ENCODE measurements around the gene IKBKG.
A peak's percentile ranks its signal among the peaks of the same experiment; 100 is the strongest.
"Not testable (repeated sequence)": the region's sequence is repeated elsewhere in the genome, so short reads cannot be mapped to it uniquely, and the experiment has no call there.

Gene IKBKG

DNA sequence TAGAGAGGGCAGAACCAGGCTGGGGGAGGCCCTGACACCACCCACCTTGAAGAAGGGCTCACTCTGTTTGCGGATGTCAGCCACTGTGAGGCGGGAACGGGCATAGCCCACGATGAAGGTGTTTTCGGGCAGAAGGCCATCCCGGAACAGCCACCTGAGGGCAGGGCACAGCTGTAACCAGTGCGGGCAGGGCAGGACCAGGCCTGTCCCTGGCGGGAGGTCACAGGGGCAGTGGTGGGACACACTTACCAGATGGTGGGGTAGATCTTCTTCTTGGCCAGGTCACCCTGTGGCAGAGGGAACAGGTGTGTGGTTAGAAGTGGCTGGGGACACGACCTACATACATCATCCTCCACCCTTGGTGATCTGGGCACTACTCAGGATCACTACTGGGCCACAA lies 11.5 kb upstream of the IKBKG start:
- TF ChIP-seq POLR2A (IDR thresholded peaks at IDR 0.05; ENCODE audit: low read depth, low read length) = no peak
- DNase-seq (ENCODE audit: insufficient read length, low spot score) (no peak), FAIRE-seq (no peak)

DNA sequence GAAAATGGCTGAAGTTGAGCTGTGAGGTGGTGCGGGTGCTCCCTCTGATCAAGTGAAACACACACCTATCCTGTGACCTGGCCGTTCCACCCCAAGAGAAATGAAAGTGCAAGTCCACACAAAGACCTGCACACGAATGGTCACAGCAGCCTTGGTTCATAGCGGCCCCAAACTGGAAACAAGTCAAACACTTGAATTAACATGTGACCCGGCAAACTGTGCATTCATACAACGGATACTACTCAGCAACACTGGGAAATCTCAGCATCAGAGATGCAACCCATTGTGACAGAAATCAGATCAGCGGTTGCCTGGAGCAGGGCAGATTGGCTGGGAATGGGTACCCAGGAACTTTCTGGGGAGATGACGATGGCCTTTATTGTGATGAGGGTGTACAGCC lies 8.3 kb upstream of the IKBKG start:
- TF ChIP-seq POLR2A (IDR thresholded peaks at IDR 0.05; ENCODE audit: low read depth, low read length) = no peak
- DNase-seq (ENCODE audit: insufficient read length, low spot score) (no peak), FAIRE-seq (no peak)

DNA sequence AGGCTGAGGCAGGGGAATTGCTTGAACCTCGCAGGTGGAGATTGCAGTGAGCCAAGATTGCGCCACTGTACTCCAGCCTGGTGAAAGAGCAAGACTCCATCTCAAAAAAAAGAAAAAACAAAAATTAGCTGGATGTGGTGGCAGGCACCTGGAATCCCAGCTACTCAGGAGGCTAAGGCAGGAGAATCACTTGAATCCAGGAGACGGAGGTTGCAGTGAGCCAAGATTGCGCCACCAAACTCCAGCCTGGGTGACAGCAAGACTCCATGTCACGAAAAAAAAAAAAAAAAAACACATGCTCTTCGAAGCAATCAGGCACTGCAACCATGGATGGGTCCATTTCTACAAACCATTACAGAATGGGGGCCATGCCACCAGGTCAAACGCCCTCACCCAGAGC lies 7.1 kb upstream of the IKBKG start:
- DNase-seq (ENCODE audit: insufficient read length, low spot score); FAIRE-seq: not testable (repeated sequence)

DNA sequence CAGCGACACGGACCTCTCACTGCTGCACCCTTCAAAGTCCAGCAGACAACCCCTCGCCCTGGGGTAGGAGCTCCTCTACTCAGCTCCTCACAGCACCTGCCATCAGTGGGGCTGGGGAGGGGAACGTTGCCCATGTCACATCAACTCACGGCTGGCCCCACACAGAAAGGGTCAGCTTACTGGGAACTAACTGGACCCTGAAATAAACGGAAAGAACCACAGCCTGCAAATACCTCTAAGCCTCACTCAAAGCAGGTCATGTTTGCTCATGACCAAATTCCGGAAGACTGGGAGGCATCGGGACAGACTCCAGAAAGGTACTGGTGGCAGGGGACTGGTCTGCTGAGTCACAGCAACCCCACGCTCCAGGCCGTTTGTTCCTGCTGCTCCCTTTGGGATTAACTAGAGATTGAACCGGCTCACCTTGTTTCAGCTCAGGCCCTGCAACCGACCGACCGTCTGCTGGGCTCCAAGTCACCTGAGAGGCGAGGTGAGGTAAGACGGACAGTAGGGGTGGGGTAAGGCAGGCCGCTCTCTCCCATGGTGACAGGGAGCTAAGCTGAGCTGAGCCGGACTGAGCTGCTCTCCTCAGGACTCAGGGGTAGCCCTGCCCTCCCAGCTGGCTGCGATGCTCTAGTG lies 6.4 kb upstream of the IKBKG start:
- no peak for DNase-seq (ENCODE audit: insufficient read length, low spot score)
- no peak for TF ChIP-seq POLR2A (IDR thresholded peaks at IDR 0.05; ENCODE audit: low read depth, low read length)
- no peak for FAIRE-seq

DNA sequence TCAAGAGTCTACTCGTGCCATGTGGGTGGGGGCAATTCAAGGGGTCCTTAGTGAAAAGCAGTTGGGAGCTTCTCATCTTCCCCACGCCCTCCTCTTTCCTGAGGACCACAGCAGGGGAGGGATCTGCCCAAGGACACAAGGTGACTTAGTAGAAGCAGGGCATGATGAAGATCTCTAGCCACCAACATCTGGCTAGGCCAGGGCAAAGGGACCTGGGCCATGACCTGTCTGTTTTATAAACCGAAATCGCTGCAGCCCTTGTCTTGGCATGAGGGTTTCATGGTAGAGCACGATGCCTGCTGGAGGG lies 5.9 kb upstream of the IKBKG start:
- FAIRE-seq = no peak
- no peak for DNase-seq (ENCODE audit: insufficient read length, low spot score)
- TF ChIP-seq POLR2A (IDR thresholded peaks at IDR 0.05; ENCODE audit: low read depth, low read length) = no peak

DNA sequence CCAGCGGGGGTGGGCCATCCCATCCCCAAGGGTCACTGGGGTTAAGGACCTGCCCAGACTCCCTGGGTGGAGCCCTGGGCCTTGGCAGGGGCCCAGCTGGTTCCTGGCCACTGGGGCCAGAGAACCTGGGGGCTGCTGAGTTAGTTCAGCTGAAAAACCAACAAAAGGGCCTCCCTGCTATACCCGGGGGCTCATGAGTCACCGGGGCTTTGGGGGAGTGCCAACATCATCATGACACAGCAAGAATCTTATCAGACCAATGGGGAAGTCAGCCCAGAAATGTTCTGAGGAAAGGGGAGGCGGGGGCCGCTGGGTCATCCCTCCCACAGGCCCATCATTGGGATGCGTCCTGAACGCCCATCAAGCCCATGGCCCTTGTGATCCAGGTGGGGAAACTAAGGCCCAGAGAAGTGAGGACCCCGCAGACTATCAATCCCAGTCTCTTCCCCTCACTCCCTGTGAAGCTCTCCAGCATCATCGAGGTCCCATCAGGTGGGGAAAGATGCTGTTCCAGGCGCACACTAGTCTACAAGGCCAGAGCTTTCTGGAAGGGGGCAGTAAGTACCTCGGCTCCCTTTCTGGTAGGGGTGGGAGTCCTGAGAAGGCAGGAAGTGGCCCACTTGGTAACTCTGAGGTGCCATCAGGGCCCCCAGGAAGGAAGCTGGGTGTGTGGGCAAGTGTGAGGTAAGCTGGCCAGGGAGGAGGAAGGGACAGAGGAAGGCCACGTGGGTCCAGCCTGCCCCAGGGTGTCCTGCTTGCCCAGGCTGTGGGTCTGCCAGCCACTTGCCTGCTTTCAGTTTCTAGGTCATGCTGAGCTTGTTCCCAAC lies 5.3 kb upstream of the IKBKG start:
- no peak for TF ChIP-seq POLR2A (IDR thresholded peaks at IDR 0.05; ENCODE audit: low read depth, low read length)
- DNase-seq (ENCODE audit: insufficient read length, low spot score) (peak; percentile 80), FAIRE-seq (no peak)

DNA sequence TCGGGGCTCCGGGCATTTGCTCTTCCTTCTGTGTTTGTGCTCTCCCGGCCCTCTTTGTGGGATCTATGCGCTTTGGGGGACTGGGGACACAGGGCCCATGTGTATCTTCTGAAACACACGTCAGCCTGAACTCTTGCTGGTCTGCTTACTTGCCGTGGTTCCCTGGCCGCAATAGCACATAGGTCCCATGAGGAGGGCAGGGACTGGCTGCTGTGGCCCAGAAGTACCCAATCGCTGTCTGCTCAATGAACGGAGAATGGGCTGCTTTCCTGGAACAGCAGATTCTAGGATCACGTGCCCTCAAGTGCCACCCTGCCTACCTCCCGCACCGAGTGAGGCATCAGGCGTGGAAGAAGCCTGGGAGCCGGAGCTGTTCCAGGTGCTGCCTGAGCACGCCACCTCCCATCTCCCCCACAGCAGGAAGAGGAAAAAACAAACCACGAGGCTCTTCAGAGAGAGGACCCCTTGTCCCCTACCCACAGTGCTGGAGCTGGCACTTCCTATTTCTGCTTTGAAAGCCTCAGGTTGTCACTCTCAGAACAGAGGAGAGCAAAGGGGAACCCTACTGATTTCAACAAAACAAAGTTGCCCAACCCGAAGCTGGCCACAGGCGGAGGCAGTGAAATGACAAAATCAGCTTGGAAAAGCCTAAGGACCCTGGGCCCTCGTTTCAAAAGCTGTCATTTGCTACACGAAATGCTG lies 4.5 kb upstream of the IKBKG start:
- no peak for TF ChIP-seq POLR2A (IDR thresholded peaks at IDR 0.05; ENCODE audit: low read depth, low read length)
- FAIRE-seq (no peak), DNase-seq (ENCODE audit: insufficient read length, low spot score) (no peak)

DNA sequence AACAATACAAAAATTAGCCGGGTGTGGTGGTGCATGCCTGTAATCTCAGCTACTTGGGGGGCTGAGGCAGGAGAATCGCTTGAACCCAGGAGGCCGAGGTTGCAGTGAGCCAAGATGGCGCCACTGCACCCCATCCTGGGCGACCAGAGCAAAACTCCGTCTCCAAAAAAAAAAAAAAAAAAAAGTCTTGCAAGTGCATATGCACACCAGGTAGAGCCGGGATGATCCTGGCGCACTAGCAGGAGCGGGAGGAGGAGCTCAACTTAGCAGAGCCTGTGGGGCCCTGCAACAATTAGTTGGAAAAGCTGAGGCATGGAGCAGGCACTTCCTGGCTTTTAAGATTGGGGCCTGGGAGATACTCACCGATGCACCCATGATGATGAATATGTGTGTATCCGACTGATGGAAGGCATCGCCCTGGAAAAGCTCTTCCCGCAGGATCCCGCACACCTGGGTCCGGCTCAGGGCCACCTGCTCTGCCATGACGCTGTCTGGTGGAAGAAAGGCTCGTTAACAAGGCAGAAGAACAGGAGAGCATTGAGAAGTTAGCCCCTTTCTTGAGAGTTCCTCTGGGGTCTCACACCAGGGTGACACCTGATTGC lies 1.6 kb upstream of the IKBKG start:
- FAIRE-seq = no peak
- TF ChIP-seq POLR2A (IDR thresholded peaks at IDR 0.05; ENCODE audit: low read depth, low read length) = no peak

DNA sequence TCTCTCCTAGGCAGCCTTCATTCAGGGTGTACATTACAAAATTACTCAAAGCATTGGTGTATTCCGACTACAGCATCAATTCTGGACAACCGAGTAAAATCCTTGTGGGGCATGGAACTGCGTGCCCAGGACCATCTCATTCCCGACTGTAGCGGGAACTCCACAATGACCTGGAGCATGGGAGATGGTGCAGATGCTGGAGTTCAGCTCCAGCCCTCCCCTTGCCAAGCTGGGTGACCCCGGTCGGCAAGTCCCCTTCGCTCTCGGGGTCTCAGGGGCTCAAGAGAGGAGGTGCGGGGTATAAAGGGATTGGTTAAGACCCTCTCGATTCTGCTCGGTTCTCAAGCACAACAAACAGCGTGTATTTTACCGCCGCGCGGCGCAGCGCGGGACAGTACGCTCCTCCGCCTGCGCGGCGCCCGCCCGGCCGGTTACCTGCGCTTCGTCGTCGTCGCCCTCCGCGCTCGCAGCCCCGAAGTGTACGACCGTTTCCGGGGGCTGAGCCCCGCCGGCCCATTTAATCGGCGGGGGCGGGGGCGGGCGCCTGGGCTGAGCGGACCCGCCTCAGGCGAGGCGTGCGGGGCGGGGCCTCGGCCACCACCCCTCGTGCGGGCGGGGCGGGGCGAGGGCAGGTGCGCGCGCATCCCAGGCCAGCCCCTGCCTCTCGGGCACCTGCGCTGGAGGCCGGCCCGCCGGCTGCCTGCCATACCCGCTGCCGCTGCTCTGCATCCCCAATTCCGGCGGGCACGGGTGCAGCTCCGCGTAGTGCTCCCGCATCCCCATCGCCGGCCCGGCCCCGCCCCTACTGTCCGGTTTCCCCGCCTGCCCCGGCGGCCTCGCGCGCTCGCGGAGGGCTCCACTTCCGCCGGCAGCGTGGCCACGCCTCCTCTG lies 821 bp upstream of the IKBKG start, which contains the start of gene G6PD:
Gene G6PD, minus strand, starts transcription at position 493 of the 891 bp plus-strand sequence. CDS start 691 bp downstream, outside the sequence.
- peak; percentile 46; the same call in 1 of the 2 replicates for TF ChIP-seq POLR2A (IDR thresholded peaks at IDR 0.05; ENCODE audit: low read depth, low read length)
- FAIRE-seq = no peak
- DNase-seq (ENCODE audit: insufficient read length, low spot score) = peak; percentile 68

More for the DNA sequence above, 1.6 kb upstream of the IKBKG start:
- DNase-seq (ENCODE audit: insufficient read length, low spot score) = no peak

DNA sequence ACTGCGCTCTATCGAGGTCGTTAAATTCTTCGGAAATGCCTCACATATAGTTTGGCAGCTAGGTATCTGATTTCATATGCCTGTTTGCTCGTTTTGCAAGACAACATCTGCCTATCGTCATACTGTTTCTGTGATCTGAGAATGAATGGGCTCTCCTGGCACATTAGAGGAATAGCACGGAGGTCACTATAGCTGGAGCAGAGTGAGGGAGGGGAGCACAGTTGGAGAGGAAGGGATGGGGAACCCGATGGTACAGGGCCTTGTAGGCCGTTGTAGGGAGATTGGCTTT lies 552 bp downstream of the IKBKG start:
- FAIRE-seq (no peak), DNase-seq (ENCODE audit: insufficient read length, low spot score) (no peak)
- no peak for TF ChIP-seq POLR2A (IDR thresholded peaks at IDR 0.05; ENCODE audit: low read depth, low read length)

DNA sequence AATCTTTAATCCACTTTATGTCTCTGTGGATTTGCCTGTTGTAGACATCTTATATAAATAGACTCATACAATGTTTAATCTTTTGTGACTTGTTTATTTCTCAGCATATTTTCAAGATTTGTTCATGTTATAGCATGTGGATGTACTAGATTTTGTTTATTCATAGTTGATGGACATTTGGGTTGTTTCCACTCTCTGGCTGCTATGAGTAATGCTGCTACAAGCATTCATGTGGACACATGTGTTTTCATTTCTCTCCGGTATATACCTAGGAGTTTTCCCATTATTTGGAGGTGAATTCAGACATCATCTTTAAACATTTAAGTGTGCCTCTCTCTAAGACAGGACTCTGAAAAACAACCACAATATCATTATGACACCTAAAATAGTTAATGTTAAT lies 2.3 kb downstream of the IKBKG start:
- no peak for DNase-seq (ENCODE audit: insufficient read length, low spot score)
- no peak for FAIRE-seq
- TF ChIP-seq POLR2A (IDR thresholded peaks at IDR 0.05; ENCODE audit: low read depth, low read length) = no peak

DNA sequence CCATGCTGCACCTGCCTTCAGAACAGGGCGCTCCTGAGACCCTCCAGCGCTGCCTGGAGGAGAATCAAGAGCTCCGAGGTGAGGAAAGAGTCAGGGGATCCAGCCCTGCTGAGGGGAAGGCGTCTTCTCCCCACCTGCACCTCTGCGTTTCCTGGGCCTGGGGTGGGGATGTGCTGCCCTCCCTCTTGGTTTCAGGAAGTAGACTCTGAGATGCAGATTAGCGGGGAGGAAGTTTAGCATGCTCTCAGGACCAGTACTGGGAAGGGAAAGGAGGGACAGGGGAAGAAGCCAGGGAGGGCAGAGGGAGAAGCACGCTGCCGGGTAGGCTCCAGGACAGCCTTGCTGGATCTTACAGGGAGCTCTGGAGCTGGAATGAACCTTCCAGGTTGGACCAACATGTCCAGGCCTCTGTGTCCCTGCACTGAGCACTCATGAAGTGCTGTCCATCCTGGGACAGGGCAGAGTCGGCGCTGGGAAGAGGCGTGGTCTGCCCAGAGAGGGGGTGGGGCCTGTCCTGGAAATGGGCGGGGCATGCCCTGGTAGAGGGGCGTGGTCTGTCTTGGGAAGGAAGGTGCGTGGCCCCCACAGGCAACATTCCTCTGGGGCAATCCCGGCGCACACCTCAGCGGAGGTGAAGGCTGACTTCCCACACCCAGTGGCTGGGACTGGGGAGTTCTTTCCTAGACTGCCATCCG lies 4.8 kb downstream of the IKBKG start:
- not testable (repeated sequence) for FAIRE-seq

DNA sequence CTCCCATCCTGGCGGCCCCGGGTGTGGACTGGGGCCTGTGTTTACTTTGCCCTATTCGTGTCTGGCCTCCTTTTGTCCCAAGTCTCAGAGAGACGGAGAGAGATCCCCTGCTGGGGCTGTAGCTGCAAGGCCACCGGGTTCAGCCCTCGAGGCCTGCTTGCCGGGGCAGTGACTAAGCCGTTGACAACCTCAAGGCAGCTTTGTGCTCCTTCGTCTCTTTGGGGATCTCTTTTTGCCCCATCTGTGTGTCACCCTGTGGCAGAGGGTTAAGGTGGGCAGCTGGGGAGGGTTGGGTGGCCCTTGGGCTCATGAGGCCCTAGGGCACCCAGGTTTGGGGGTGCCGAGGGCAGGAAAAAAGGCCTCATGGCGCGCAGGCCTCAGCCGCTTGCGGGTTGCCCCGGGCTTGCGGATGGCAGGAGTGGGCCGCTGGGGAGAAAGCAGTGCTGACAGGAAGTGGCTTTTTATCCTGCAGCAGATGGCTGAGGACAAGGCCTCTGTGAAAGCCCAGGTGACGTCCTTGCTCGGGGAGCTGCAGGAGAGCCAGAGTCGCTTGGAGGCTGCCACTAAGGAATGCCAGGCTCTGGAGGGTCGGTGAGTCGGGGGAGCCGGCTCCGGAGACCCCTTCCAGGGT lies 10.8 kb downstream of the IKBKG start:
- DNase-seq (ENCODE audit: insufficient read length, low spot score); FAIRE-seq: not testable (repeated sequence)

More for the DNA sequence above, 4.8 kb downstream of the IKBKG start:
- not testable (repeated sequence) for DNase-seq (ENCODE audit: insufficient read length, low spot score)

DNA sequence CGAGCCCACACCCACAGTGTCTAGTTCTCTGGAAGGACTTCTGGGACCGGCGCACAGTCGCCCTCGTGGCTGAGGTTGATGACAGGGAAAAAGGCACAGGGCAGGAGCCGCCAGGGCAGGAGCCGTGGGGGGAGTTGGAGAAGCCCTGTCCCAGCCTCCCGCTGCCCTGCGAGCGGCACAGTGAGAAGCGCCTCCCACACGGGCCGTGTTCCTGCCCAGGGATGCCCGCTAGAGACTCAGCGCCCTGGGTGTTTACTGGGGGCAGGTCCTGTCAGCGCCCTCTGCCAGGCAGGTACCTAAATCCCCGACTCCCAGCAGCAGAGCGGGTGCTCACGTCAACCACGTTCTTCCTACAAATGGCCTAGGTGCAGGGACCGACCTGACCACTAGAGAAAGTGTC lies 11.5 kb downstream of the IKBKG start:
- not testable (repeated sequence) for DNase-seq (ENCODE audit: insufficient read length, low spot score); FAIRE-seq

DNA sequence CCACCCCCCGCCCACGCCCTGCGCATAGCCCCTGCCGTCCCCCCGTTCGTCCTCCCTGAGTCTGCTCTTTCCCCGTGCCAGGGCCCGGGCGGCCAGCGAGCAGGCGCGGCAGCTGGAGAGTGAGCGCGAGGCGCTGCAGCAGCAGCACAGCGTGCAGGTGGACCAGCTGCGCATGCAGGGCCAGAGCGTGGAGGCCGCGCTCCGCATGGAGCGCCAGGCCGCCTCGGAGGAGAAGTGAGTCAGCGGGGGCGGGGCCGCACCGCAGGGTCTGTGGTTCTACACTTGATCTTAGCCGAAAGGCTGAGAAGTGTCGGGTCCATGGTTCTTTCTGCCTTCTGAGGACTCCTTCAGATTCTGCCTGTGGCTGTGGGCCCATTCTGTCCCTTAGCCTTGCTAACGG lies 12.9 kb downstream of the IKBKG start:
- not testable (repeated sequence) for FAIRE-seq; DNase-seq (ENCODE audit: insufficient read length, low spot score)

DNA sequence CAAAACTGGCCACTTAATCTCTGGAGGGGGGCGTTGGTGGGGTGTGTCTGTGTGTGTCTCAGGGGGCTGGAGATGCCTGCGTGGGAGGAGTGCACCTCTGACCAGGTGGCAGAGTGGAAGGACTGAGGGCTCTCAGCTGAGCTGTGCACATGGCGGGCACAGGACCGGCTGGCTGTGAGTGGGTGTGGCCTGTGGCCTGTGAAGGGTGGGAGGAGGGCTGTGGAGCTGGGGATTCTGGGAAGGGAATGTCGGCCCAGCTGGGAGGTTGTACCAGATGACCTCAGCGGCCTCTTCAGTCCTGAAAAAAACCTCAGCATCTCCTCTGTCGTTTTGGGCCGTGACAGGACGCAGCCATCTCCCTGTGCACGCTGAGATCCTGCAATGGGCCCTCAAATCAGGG lies 14.9 kb downstream of the IKBKG start:
- FAIRE-seq; DNase-seq (ENCODE audit: insufficient read length, low spot score): not testable (repeated sequence)

DNA sequence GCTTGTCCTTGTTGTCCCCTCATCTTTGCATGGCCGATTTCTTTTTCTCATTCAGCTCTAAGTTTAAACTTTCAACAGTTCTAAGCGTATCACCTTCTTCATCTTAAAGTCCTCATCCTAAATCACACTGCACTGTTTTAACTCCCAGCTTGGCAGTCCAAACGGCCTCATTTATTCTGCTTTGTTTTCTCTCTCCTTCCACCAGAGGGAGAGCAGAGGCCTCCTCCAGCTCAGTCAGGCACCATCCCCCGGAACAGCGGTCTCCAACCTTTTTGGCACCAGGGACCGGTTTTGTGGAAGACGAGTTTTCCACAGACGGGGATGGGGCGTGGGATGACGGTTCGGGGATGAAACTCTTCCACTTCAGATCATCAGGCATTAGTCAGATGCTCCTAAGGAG lies 22.9 kb downstream of the IKBKG start:
- DNase-seq (ENCODE audit: insufficient read length, low spot score); FAIRE-seq: not testable (repeated sequence)

DNA sequence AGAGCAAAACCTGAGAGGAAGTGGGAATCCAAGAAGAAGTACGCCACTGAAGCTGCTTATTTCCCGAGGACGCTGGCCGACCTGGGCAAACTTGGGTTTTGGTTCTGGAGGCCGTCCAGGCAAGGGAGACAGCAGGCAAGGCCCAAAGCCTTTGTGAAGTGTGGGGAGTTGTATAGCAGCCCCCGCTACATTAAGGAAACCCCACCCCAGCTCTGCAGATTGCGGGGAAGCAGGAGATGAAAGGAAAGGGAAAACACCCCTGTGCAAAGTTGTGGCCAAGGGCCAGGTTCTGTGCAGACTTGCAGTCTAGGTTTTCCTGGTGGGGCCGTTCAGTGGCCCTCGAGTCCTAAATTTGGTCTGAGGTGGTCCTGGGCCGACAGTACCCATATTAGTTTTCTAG lies 25.6 kb downstream of the IKBKG start:
- FAIRE-seq; DNase-seq (ENCODE audit: insufficient read length, low spot score): not testable (repeated sequence)

All from H54 (cell line).